ENCODE measurements around the gene MFSD2B.
A peak's percentile ranks its signal among the peaks of the same experiment; 100 is the strongest.
"Not testable (repeated sequence)": the region's sequence is repeated elsewhere in the genome, so short reads cannot be mapped to it uniquely, and the experiment has no call there.

MFSD2B gene

DNA sequence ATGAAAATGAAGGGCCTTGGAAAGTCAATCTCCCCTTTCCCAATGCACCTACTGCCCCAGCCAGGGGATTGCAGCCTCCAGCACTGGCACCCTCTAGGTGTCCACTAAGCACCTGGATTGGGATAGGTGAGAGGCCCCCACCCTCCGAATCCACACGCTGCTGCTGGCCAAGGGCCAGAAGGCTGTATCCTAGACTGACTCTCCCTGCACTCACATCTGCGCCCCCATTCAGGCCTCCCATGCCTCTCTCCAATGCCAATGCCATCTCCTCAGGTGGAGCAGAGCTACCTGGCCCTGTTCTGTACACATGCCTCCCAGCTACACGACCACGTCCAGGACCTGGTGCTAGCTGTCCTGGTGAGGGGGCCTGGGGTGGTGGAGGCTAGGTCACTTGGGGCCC, 9.8 kb downstream of the MFSD2B start:
- no peak for DNase-seq

DNA sequence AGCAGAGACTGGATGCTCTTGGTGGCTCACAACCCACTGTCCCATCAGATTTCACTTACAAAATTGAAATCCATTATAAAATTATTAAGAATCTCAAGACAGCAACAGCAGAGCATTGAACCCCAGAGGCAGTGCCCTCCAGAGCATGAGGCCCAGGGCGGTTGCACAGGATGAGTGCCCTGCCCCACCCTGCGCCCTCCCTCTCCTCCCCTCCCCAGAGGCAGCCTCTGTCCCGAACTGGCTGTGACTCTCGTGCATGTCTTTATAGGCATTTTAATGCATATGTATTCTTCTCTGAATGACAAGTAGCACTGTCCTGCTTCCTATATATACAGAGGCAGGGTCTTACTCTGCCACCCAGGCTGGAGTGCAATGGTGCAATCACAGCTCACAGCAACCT, 10.4 kb downstream of the MFSD2B start:
- no peak for DNase-seq

DNA sequence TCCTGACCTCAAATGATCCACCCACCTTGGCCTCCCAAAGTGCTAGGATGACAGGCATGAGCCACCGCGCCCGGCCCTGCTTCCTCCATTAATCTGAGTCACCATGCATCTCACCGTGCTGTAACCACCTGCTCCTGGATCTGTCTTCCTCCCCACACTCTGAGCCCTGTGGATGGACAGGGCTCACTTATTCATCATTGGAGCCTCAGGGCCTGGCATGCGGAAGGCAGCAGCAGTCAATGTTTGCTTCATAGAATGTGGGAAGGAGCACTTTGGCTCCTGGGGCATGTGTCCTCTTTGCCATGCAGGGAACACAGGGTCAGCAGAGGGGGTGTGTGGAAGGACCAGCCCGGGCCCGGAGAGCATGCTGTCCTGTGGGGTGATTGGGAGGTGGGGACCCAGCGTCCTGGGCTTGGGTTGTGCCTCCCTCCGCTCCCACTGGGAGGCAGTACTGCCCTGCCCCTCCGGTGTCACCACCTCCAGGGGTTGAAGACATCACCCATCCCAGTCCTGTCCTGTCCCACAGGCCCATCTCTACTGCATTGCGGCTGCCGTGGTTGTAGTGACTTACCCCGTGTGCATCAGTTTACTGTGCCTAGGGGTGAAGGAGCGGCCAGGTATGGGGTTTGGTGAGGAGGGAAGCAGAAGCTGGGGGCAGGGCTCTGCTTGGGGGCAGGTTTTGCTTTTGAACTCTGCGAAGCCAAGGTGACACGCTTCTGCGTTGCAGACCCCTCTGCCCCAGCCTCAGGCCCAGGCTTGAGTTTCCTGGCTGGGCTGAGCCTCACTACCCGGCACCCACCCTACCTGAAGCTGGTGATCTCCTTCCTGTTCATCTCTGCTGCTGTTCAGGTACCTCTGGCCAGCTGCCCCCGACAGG, 11.5 kb downstream of the MFSD2B start:
- no peak for DNase-seq

DNA sequence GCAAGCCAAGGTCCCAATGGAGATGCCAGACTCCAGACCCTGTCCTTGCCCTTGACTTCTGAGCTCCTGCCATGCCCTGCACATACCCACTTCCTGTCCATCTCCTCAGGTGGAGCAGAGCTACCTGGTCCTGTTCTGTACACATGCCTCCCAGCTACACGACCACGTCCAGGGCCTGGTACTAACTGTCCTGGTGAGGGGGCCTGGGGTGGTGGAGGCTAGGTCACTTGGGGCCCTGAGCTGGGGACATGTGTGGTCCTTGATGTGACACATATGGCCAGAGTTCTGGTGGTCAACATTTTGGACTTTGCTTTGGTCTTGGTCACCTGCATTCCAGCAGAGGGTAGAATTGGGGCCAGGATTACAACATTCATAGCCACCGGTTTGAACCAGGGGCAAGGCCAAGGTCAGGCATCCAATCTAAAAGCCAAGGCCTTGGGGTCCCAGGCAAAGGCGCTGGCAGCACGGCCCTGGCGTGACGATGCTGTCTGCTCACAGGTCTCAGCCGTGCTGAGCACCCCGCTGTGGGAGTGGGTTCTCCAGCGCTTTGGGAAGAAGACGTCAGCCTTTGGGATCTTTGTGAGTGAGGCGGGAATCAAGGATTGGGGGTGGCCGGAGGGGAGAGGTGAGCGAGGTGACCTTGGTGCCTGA, 12.6 kb downstream of the MFSD2B start:
- no peak for DNase-seq

DNA sequence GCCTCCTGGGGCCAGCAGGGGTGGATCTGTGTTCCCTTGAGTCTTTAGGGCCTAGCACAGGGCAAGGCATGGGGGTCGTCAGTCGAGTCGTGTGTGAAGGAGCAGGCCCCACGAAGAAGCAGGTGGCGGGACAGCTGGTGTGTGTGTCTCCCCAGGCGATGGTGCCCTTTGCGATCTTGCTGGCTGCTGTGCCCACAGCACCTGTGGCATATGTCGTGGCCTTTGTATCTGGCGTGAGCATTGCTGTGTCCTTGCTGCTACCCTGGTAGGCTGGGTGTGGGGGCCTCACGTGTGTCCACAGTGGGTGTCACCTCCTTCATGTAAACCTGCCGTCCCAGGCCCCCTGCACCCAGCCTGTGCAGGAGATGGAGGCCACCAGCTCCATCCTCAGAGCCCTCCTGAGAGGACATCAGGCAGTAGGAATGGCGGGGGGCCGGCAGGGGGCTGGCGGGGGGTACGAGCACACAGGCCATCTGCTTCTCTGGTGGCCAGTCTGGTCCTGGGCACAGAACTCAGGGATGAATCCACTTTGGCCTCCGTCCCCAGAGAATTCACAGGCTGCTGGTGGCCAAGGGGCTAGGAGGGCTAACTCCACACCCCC, 13.2 kb downstream of the MFSD2B start:
- no peak for DNase-seq

DNA sequence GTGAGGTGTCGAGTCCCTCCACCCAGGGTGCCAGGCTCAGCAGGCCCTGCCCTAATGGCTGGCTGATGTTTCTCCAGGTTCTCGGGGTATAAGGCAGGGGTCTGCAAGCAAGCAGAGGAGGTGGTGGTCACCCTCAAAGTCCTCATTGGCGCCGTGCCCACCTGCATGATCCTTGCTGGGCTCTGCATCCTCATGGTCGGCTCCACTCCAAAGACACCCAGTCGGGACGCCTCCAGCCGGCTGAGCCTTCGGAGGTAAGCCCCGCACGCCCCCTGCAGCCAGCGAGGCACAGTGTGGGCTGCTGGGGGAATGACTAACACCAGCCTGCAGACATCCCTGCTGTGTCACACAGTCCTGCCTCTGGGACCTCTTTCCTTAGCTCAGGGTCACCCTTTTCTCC, 14.1 kb downstream of the MFSD2B start:
- no peak for DNase-seq

DNA sequence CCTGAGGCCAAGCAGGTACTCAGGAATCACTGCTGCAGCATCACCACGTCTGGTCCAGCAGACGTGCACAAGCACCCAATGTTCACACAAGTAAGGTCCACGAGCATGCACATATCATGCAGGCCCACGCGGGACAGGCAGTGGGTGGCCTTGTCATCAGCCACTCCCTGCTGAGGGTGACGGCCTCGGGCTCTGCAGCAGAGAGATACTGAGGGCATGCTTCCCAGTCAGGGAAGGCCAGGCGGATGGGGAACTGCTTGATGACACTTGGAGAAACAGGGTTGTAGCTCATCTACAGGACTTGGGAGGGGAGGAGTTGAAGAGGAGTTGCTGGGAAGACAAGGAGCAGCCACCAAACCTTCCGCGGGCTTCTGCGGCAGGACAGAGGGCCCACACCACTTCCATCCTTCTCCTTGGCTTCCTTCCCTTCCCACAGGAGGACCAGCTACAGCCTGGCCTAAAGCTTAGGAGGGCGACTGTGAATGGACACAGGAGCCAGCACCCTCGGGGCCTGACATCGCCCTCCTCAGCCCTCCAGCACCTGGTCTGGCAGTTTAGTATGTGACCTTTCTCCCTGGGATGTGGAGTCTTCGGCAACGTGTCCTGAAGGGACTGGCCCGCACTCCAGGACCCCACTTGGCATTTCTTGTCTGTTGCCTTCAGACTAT, 15.2 kb downstream of the MFSD2B start:
- DNase-seq = no peak

DNA sequence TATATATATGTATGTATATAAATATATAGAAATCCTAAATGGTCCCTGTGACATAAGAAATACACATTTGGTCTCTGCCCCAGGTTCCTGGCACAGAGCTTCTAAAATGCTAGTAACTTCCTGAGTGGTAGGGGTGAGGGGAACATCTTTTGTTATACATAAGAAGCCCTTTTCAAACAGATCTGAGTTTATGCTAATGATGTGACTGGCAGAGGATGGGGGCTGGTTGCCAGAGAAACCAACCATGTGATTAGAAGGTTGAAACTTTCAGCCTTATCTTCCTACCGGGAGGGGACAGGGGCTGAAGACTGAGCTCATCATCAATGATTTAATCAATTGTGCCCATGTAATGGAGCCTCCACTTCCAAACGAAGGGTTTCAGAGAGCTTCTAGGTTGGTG, 16.3 kb downstream of the MFSD2B start:
- DNase-seq = no peak

DNA sequence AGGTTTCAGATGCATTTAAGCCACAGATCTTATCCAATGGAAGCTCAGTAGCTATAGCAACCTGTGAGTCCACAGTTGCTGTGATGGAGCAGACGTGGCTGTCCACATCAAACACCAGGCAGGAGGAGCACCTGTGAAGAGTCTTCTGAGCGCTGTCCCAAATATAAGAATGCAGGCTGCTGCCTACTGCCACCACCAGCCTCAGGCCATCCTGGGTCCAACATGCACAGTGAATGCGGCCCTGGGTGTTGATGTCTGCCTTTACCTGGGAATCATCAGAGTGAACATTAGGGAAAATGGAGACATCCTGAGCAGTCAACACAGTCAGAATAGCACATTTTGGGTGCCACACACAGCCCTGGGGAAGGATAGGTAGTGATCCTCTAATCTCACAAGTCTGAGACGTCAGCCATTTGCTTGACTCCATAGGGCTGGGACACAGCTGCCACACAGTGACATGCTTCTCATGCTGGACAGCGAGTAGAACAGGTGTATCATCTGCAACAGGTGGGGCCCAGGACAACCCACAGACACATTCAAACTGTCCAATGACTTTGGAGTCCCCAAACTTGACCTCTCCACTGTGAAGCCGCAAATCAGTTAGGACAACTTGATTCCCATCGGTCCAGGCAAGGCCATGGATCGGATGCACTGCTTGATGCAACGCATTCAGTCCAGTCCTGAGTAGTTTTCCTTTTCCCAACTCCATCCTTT, 29.1 kb downstream of the MFSD2B start:
- no peak for DNase-seq

DNA sequence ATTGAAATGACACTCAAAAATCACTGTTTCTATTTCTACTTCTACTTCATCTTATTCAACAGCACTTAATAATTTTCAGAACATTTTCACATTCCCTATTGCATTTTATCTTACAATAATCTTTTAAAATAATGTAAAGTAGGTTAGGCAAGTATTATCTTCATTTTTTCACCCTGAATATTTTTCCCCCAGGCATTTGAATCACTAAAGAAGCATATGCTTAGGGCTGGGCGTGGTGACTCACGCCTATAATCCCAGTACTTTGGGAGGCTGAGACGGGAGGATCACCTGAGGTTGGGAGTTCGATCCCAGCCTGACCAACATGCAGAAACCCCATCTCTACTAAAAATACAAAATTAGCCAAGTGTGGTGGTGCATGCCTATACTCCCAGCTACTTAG, 30.6 kb downstream of the MFSD2B start:
- no peak for DNase-seq

DNA sequence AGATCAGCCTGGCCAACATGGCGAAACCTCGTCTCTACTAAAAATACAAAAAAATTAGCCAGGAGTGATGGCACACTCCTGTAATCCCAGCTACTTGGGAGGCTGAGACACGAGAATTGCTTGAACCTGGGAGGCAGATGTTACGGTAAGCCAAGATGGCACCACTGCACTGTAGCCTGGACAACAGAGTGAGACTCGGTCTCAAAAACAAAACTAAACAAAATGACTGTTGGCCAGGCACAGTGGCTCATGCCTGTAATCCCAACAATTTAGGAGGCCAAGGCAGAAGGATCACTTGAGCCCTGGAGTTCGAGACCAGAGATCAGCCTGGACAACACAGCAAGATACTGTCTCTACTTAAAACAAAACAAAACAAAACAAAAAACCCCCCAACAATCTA, 33.2 kb downstream of the MFSD2B start:
- not testable (repeated sequence) for DNase-seq

DNA sequence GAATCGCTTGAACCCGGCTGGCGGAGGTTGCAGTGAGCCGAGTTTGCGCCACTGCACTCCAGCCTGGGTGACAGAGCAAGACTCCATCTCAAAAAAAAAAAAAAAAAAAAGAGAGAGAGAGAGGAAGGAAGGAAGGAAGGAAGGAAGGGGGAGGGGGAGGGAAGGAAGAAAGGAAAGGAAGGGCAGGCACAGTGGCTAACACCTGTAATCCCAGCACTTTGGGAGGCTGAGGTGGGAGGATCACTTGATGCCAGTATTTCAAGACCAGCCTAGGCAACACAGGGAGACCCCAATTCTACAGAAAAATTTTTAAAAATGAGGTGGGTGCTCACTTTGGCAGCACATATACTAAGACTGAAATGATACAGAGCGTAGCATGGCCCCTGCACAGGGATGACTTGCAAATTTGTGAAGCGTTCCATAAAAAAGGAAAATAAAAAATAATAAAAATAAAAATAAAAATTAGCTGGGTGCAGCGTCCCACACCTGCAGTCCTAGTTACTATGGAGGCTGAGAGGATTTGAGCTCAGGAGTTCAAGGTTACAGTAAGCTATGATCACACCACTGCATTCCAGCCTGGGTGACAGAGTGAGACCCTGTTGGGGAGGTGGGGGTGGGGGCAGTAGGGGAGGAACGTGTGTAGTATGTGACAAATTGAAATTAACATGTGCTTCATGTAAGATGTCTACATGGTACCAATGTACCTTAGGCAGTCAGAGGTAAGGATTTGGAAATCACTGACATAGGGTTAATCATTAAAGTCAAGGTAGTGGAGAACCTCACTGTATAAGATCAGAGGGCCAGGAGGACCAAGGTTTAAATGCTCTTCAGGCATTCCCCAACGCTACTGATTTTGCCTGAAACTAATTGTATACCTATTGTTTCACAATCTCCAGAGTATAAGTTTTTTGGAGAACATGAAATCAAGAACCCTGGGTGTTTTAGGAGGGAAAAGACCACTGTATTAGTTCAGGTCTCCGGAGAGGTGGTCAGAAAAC, 35.9 kb downstream of the MFSD2B start:
- no peak for DNase-seq

DNA sequence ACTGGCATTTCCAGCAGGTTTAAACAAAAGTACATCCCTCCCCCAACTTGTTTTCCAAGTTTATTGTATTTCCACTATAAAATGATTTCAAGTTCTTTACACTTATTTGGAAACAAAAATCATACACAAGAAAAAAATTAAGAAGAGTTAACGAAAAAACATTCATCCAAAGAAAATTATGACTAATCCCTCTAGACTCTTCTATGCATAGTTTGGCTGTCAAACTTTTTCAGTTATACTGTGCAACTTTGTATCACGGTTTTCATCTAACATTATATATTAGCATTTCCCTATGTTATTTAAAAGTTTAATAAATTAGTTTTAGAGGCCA, 36.7 kb downstream of the MFSD2B start:
- DNase-seq = no peak

DNA sequence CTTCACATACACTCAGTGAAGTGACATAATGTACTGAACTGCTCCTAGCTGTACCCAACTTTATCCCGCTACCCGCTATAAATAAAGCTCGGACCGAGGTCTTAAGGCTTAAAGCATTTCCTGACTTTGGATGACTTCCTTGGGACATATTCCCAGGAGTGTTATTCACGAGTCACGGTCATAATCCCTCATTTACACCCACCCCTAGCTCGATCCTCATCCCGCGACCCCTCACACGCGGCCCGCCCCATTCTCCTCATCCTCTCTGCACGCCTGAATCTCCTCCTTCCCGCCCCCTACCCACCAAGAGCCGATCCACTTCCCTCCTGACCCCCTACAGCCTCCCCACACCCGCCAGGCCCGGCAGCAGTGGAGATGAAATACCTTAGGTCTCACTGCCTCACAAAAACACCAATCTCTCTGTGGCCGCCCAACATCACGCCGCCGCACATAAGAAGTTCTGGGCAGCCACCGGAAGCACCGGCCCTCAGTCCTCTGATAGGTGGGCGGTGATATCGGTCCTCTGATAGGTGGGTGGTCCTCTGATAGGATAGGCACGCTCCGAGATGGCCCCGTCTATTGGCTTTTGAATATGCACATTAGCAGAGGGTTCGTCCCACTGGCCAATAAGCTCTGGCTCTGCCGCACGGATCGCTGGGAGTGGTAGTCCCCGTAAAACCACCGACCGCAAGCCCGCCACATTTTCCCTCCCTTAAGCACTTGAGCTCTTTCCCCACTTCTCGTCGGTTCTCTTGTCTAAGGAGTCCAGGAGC, 37.2 kb downstream of the MFSD2B start, which contains the start of gene WDCP:
TSS of gene WDCP (minus strand) at position 462 of the 773 bp plus-strand sequence. CDS start 7,897 bp downstream, outside the sequence.
- DNase-seq = peak; percentile 94

DNA sequence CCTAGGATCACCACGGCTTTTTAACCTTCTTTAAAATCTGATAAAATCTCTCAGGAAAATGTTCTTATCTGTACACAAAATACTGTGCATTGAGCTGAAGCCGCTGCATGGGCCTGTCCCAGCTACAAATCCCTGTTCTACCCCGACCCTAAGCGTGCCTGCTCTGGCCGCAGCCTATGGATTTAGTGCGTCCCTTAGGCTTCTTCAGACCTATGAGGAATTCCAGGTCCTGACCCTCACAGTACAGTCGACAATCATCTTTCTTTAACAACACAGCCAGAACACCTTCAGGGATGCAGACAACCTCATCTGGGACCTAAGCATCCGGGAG, 37.8 kb downstream of the MFSD2B start:
- DNase-seq = no peak

DNA sequence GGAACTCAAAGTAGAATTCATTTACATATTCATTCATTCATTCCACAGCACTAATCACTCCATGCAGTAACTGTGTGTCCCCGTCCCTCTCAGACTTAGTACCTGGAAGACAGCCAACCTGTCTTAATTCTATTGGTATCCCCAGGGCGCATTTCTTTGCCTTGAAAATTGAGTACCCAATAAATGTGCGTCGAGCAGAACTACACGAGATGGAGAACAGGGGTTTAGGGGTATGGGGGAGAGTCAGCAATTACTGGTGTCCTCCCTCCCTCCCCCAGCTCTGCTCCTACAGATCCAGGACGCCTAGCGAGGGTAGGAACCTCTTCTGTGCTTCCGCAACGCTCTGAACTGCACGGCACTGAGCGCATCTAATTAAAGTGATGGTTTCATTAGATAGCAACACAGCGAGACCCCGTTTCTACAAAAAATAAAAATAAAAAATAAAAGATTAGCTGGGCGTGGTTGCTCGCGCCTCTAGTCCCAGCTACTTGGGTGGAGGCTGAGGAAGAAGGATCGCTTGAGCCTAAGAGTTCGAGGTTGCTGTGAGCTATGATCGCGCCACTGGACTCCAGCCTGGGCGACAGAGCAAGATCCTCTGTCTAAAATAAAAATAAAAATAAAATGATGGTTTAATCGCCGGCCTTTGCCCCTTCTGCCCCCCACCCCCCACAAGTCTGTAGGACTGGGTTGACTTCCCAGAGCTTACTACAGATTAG, 39.0 kb downstream of the MFSD2B start:
- DNase-seq = peak; percentile 17

DNA sequence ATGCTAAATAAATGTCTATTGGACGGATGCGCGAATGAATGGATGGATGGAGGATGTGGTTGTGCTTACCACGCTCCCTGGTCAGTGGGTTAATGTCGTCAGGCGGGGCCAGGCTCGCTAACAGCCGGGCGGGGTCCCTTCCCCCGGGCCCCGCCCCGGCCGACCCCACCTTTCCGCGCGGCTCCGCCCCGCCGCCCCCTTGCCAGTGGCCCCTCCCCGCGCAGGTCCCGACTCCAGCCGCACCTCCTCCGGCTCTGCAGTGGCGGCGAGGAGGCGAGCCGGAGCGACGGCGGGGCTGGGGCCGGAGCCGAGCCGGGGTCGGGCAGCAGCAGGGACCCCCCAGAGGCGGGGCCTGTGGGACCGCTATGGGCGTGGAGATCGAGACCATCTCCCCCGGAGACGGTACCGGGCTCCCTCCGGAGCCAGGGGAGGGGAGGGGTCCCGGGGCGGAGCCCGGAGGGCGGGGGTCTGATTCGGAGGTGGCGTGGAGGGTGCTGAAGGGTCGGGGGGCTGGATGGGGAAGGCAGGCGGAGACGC, 39.7 kb downstream of the MFSD2B start, which contains the start of gene FKBP1B:
TSS of gene FKBP1B (plus strand) at position 257 of the 537 bp plus-strand sequence. CDS start at position 366, 109 bp downstream.
- DNase-seq = peak; percentile 45

DNA sequence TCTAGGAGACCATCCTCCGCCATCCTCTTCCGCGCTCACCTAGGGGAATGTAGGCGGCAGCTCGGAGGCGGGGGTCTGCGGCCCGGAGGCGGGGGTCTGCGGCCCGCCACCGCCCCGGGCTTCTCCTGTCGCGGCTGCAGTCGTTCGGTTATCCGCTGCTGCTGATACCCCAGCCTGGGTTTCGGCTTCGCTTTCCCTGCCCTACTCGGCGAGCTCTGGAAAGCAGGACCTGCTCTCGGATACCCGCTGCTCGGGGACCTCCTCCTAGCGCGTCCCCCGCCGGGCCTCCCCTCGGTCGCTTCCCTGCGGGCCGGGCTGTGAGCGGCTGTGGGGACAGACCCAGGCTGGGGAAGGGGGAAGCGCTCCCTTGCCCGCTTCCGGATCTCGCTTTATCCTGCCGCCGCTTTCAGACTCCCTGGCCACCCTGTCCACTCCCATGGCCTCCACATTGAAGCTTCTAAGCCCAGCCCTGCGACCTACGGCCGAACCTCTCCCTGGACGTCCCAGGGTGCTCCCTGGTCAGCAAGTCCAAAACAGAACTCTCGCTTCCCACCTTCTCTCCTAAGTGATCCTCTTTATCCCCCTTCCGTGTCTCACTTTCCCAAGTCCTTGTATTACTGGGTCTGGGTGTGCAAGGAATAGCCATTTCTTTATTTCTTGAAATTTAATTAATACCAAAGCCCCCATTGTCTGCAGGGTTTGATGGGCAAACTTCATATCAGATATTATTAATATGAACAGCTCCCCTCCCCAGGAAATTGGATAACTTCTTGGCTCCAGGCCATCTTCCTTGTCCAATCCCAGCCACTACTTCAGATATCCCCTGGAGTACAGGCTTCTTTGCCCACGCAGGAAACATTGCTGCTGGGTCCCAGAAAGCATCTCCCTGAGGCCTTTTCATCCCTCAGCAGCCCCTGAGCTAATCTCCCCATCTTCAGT, 40.4 kb downstream of the MFSD2B start:
- DNase-seq = no peak

DNA sequence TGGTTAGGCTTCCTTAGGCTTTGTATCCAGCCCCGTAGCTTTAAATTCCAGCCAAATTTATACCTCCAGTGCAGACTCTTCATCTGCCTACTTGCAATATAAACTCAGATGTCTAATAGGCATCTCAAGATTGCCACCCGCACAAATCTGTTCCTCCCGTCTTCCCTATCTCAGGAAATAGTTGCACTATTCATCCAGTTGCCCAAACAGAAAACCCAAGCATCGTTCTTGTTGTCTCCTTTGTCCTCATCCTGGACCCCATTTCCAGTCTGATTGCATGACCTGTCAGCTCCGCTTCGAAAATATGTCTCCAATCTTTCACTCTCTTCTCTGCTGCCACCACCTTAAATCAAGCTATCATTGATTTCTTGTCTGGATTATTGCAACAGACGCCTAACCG, 41.9 kb downstream of the MFSD2B start:
- DNase-seq = no peak

All from NCI-H1105 (cell line).